Testis (tissue), 2 donors: ENCODE data around the gene C11orf68.

Experiments
- CTCF ChIP-seq, 3 experiments: fragments of 450-650 bp in 2 of 3; fragments of 200-600 bp in 1 of 3; sonication (generic) in 1 of 3; IDR thresholded peaks; one replicate each; pipeline ENCODE4 v1.5.1; 2016 to 2019; ENCODE audit warnings: antibody characterized with exemption in 3 of 3, mild to moderate bottlenecking in 2 of 3, moderate library complexity in 1 of 3
- POLR2A ChIP-seq: fragments of 450-650 bp; IDR thresholded peaks from one replicate; pipeline ENCODE4 v1.6.1; 2017; ENCODE audit warnings: antibody characterized with exemption, mild to moderate bottlenecking, moderate library complexity

DNA sequence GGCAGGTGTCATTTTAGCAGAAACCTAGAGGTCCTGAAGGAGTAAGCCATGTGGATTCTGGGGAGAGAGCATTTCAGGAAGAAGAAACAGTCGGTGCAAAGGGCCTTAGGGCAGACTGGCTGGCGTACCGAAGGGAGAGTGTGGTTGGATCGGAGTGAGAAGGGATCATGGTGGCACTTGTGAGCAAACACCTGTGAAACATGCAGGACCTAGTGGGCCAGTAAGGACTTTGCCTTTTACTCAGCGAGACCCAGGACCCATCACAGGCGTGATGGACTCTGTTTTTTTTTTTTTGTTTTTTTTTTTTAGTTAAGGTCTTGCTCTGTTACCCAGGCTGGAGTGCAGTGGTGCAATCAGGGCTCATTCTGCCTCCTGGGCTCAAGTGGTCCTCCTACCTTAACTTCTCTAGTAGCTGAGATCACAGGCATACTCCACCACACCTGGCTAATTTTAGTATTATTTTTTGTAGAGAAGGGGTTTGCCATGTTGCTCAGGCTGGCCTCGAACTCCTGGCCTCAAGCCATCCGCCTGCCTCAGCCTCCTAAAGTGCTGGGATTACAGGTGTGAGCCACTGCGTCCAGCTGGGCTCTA is 23.0 kb upstream of the C11orf68 start:
- TF ChIP-seq CTCF (IDR thresholded peaks at IDR 0.05) (no peak), POLR2A (no peak)
